Type B pancreatic cell (in vitro differentiated cells): Measurements from ENCODE around the gene IDNK. TPM values are rescaled to one million over a fixed set of nuclear protein-coding genes. Genes with fewer than 3 reads are reported as not detected.

Source experiments
- DNase-seq: peaks from one replicate; pipeline ENCODE4 v3.0.0; 2021; ENCODE audit warnings: mixed read lengths; ENCODE audit not compliant: unreplicated experiment; ENCODE audit errors: extremely low spot score
- H3K27ac Mint-ChIP-seq: 2 replicates; pipeline ENCODE4 v1.8.0; 2021; ENCODE audit warnings: mild to moderate bottlenecking, mixed read lengths
- H3K27me3 Mint-ChIP-seq: 2 replicates; pipeline ENCODE4 v1.8.0; 2021; ENCODE audit warnings: mixed read lengths
- H3K36me3 Mint-ChIP-seq: 2 replicates; pipeline ENCODE4 v1.8.0; 2021; ENCODE audit warnings: mixed read lengths
- H3K4me1 Mint-ChIP-seq: one replicate; pipeline ENCODE4 v1.8.0; 2021; ENCODE audit warnings: mixed read lengths; ENCODE audit not compliant: unreplicated experiment
- H3K4me3 Mint-ChIP-seq: 2 replicates; pipeline ENCODE4 v1.8.0; 2021; ENCODE audit warnings: mild to moderate bottlenecking, mixed read lengths
- H3K9me3 Mint-ChIP-seq: 2 replicates; pipeline ENCODE4 v1.8.0; 2021; ENCODE audit warnings: mixed read lengths
- total RNA-seq: library from RNA; stranded (reverse); gene quantifications from 2 replicates; pipeline ENCODE4 v1.2.1, GENCODE V29; 2021; ENCODE audit warnings: low replicate concordance
- TF ChIP-seq, protein P1 (sequence below): fragments of 200-600 bp; sonication (generic); conservative IDR thresholded peaks from 2 replicates; pipeline ENCODE4 v1.5.0; 2021; ENCODE audit warnings: antibody characterized with exemption, mild to moderate bottlenecking

The IDNK gene
- total RNA-seq, 1 donor from 2014 or later: 4.4 TPM

DNA sequence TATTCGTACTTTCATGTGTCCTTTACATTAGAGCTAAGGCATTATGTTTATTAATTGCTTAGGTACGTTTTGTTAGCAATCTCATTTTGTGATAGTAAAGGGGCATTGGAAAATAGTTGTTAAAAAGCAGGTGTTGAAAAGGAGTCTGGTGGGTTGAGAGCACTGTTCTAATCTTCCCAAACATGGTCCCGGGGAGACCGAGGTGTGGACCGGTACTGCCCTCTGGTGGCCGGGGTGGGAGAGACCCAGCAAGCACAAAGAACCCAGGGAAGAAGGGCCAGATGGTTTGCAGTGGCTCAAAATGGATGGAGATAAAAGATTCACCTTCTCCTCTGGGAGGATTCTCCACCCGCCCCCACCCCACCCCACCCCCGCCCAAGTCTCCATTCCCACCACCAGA is 26.1 kb downstream of the IDNK start:
- Mint-ChIP-seq H3K4me1 (peaks cover 1% of the 10 kb centered on the region), H3K4me3 (no peak overlapping the region), H3K27ac (no peak overlapping the region), H3K27me3 (no peaks in the 10 kb centered on the region), H3K36me3 (peaks cover 32% of the 10 kb centered on the region), H3K9me3 (peaks cover 12% of the 10 kb centered on the region)
- DNase-seq: no peak
- TF ChIP-seq, protein P1, sequence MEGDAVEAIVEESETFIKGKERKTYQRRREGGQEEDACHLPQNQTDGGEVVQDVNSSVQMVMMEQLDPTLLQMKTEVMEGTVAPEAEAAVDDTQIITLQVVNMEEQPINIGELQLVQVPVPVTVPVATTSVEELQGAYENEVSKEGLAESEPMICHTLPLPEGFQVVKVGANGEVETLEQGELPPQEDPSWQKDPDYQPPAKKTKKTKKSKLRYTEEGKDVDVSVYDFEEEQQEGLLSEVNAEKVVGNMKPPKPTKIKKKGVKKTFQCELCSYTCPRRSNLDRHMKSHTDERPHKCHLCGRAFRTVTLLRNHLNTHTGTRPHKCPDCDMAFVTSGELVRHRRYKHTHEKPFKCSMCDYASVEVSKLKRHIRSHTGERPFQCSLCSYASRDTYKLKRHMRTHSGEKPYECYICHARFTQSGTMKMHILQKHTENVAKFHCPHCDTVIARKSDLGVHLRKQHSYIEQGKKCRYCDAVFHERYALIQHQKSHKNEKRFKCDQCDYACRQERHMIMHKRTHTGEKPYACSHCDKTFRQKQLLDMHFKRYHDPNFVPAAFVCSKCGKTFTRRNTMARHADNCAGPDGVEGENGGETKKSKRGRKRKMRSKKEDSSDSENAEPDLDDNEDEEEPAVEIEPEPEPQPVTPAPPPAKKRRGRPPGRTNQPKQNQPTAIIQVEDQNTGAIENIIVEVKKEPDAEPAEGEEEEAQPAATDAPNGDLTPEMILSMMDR: peak; percentile 81

DNA sequence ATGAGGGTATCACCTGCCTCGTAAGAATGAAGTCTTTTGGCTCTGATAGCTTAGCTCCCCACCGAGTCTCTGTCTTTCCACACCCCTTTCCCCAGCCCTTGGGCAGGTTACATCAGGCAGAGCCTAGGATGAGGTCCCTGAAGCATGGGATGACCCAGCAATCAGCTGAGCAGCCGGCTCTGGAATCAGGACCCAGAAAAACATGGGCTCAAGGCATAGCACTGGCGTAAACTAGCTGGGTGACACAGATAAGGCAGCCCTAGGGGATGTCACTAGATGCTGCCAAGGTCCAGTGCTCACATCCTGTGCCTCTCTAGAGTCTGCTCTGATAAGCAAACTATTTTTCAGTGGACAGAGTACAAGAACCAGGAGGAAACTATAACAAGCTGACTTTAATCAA is 26.6 kb downstream of the IDNK start:
- DNase-seq: no peak
- H3K27me3 Mint-ChIP-seq: no peaks in the 10 kb centered on the region

GRCh38 chr9:83651558-83651957 is 28.6 kb downstream of the IDNK start:
- Mint-ChIP-seq H3K27me3 (no peaks in the 10 kb centered on the region), H3K4me3 (no peak overlapping the region), H3K36me3 (peaks cover 48% of the 10 kb centered on the region), H3K4me1 (no peaks in the 10 kb centered on the region), H3K9me3 (peaks cover 12% of the 10 kb centered on the region), H3K27ac (no peak overlapping the region)
- no peak for DNase-seq
- TF ChIP-seq, protein P1: no peak

More for the DNA sequence above, 26.6 kb downstream of the IDNK start:
- H3K4me3 Mint-ChIP-seq: no peak overlapping the region
- peaks cover 12% of the 10 kb centered on the region for H3K9me3 Mint-ChIP-seq
- TF ChIP-seq, protein P1: no peak
- H3K27ac Mint-ChIP-seq: peak overlapping the region; percentile 64
- H3K4me1 Mint-ChIP-seq: no peaks in the 10 kb centered on the region
- peaks cover 36% of the 10 kb centered on the region for H3K36me3 Mint-ChIP-seq

DNA sequence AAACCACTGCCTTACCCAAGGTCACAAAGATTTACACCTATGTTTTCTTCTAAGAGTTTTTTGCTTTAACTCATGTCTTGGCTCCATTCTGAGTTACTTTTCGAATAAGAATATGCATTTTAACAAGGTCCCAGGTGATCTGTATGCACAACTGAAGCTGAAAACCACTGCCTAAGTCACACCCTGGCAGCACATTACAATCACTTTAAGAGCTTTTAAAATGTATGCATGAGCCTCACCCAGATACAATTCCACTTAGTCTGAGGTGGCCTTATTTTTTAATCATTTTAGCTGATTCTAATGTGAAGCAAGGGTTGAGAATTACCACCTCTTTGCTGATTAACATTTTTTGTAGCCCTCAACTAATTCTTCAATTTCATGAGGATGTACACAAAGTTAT is 29.5 kb downstream of the IDNK start:
- Mint-ChIP-seq H3K36me3 (peaks cover 48% of the 10 kb centered on the region), H3K9me3 (peaks cover 12% of the 10 kb centered on the region), H3K4me1 (no peaks in the 10 kb centered on the region), H3K27me3 (no peaks in the 10 kb centered on the region), H3K27ac (no peak overlapping the region), H3K4me3 (no peak overlapping the region)
- DNase-seq: no peak
- TF ChIP-seq, protein P1: no peak

DNA sequence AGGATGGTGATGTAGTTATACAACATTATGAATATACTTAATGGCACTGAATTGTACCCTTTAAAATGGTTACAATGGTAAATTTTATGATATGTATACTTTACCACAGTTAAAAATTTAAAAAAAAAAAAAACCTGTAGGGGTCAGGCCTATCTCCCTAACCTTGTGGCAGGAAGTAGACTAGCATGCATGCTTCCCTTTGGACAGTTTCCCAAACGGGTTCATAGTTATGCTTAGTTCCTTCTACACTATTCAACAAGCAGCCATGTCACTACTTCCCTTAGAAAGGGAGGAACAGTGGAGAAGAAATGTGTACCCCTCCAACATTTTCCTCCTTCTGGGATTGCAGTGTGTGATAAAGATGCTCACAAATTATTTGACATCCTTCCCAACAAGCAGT is 32.5 kb downstream of the IDNK start:
- DNase-seq: no peak
- Mint-ChIP-seq H3K4me3 (no peak overlapping the region), H3K36me3 (peaks cover 43% of the 10 kb centered on the region), H3K27me3 (no peaks in the 10 kb centered on the region), H3K9me3 (peaks cover 12% of the 10 kb centered on the region), H3K27ac (no peak overlapping the region), H3K4me1 (no peaks in the 10 kb centered on the region)
- TF ChIP-seq, protein P1: no peak

GRCh38 chr9:83656032-83656680 is 33.2 kb downstream of the IDNK start:
- no peaks in the 10 kb centered on the region for H3K27me3 Mint-ChIP-seq
- H3K4me1 Mint-ChIP-seq: no peaks in the 10 kb centered on the region
- H3K4me3 Mint-ChIP-seq: no peak overlapping the region
- H3K27ac Mint-ChIP-seq: no peak overlapping the region
- TF ChIP-seq, protein P1: no peak
- DNase-seq: no peak
- H3K9me3 Mint-ChIP-seq: peaks cover 12% of the 10 kb centered on the region
- peaks cover 41% of the 10 kb centered on the region for H3K36me3 Mint-ChIP-seq
